Activated naive CD4-positive, alpha-beta T cell treated with anti-CD3 and anti-CD28 coated beads, Interleukin-2, amount 50 U/mL, for 24 hours (primary cell): Measurements from ENCODE around the gene SKAP1.
"Not testable (repeated sequence)": the region's sequence is repeated elsewhere in the genome, so short reads cannot be mapped to it uniquely, and the experiment has no call there.

ENCODE experiments used
- H3K27ac Mint-ChIP-seq: one replicate; pipeline ENCODE4 v1.8.0; 2021; ENCODE audit warnings: mild to moderate bottlenecking, mixed read lengths
- H3K27me3 Mint-ChIP-seq: one replicate; pipeline ENCODE4 v1.8.0; 2021; ENCODE audit warnings: mixed read lengths
- H3K36me3 Mint-ChIP-seq: one replicate; pipeline ENCODE4 v1.8.0; 2021; ENCODE audit warnings: mixed read lengths
- H3K4me1 Mint-ChIP-seq: one replicate; pipeline ENCODE4 v1.8.0; 2021; ENCODE audit warnings: mixed read lengths
- H3K4me3 Mint-ChIP-seq: one replicate; pipeline ENCODE4 v1.8.0; 2021; ENCODE audit warnings: mild to moderate bottlenecking, mixed read lengths
- H3K9me3 Mint-ChIP-seq: one replicate; pipeline ENCODE4 v1.8.0; 2021; ENCODE audit warnings: mixed read lengths

Gene SKAP1

GRCh38 chr17:48374650-48375230 lies 55.3 kb downstream of the SKAP1 start:
- Mint-ChIP-seq H3K4me1 (peaks cover 43% of the 10 kb centered on the region), H3K27ac (no peak overlapping the region)

GRCh38 chr17:48373883-48374282 lies 56.1 kb downstream of the SKAP1 start:
- H3K27ac Mint-ChIP-seq, result no peak overlapping the region
- H3K4me1 Mint-ChIP-seq, result peaks cover 46% of the 10 kb centered on the region
- no peaks in the 10 kb centered on the region for H3K27me3 Mint-ChIP-seq
- H3K9me3 Mint-ChIP-seq, result no peaks in the 10 kb centered on the region
- H3K4me3 Mint-ChIP-seq, result no peak overlapping the region
- H3K36me3 Mint-ChIP-seq, result peaks cover 10% of the 10 kb centered on the region

More at GRCh38 chr17:48374650-48375230, 55.3 kb downstream of the SKAP1 start:
- Mint-ChIP-seq H3K4me3 (no peak overlapping the region), H3K36me3 (peaks cover 10% of the 10 kb centered on the region), H3K9me3 (no peaks in the 10 kb centered on the region), H3K27me3 (no peaks in the 10 kb centered on the region)

DNA sequence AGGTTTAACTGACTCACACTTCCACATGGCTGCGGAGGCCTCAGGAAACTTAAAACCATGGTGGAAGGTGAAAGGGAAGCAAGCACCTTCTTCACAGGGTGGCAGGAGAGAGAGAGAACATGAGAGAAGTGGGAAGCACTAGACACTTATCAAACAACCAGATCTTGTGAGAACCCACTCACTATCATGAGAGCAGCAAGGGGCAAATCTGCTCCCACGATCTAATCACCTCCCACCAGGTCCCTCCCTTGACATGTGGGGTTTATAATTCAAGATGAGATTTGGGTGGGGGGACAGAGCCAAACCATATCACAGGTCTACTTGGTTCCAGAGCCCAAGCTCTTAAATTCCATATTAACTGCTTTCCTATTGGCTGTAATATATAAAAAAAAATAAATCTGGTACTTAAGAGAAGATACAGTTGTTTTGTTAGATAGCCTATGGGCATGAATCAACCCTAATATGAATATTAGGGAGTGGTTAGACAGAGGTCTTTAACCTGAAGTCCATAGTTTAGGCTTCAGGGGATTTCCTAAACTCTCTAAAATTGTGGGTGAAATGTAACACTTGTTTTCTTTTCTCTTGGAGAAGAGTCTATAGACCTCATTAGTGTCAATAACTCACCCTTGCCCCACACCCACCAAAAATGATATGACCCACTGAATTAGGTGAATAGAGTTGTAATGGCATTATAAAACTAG lies 56.7 kb downstream of the SKAP1 start:
- Mint-ChIP-seq H3K27ac (peak overlapping the region; percentile 76), H3K9me3 (no peaks in the 10 kb centered on the region), H3K27me3 (no peaks in the 10 kb centered on the region), H3K4me3 (peak overlapping the region; percentile 16), H3K4me1 (peaks cover 51% of the 10 kb centered on the region), H3K36me3 (peaks cover 10% of the 10 kb centered on the region)

- H3K9me3 Mint-ChIP-seq, H3K27me3 Mint-ChIP-seq, H3K4me3 Mint-ChIP-seq: not testable (repeated sequence)
- peaks cover 19% of the 10 kb centered on the region for H3K36me3 Mint-ChIP-seq
- peak overlapping the region; percentile 23 for H3K27ac Mint-ChIP-seq
- H3K4me1 Mint-ChIP-seq, result peaks cover 63% of the 10 kb centered on the region
Measured at GRCh38 chr17:48368967-48369366, 61.0 kb downstream of the SKAP1 start.

GRCh38 chr17:48368352-48368908 lies 61.6 kb downstream of the SKAP1 start:
- no peaks in the 10 kb centered on the region for H3K27me3 Mint-ChIP-seq
- no peaks in the 10 kb centered on the region for H3K9me3 Mint-ChIP-seq
- H3K4me3 Mint-ChIP-seq, result no peak overlapping the region
- peak overlapping the region; percentile 42 for H3K27ac Mint-ChIP-seq
- H3K4me1 Mint-ChIP-seq, result peaks cover 58% of the 10 kb centered on the region
- H3K36me3 Mint-ChIP-seq, result peaks cover 19% of the 10 kb centered on the region

GRCh38 chr17:48363161-48363560 lies 66.9 kb downstream of the SKAP1 start:
- Mint-ChIP-seq H3K36me3 (peaks cover 12% of the 10 kb centered on the region), H3K27ac (no peak overlapping the region), H3K9me3 (no peaks in the 10 kb centered on the region), H3K27me3 (no peaks in the 10 kb centered on the region), H3K4me1 (peaks cover 48% of the 10 kb centered on the region), H3K4me3 (no peak overlapping the region)

GRCh38 chr17:48360861-48361633 lies 69.0 kb downstream of the SKAP1 start:
- not testable (repeated sequence) for H3K9me3 Mint-ChIP-seq, H3K27me3 Mint-ChIP-seq, H3K36me3 Mint-ChIP-seq, H3K4me3 Mint-ChIP-seq, H3K27ac Mint-ChIP-seq
- H3K4me1 Mint-ChIP-seq, result peaks cover 36% of the 10 kb centered on the region

- H3K27ac Mint-ChIP-seq, result no peak overlapping the region
- no peaks in the 10 kb centered on the region for H3K9me3 Mint-ChIP-seq
- H3K4me3 Mint-ChIP-seq, result no peak overlapping the region
- H3K27me3 Mint-ChIP-seq, result no peaks in the 10 kb centered on the region
- H3K36me3 Mint-ChIP-seq, result peaks cover 2% of the 10 kb centered on the region
- peaks cover 35% of the 10 kb centered on the region for H3K4me1 Mint-ChIP-seq
Measured at GRCh38 chr17:48357779-48358602, 72.0 kb downstream of the SKAP1 start.

- Mint-ChIP-seq H3K27ac (peak overlapping the region; percentile 12), H3K4me1 (peaks cover 37% of the 10 kb centered on the region), H3K27me3 (no peaks in the 10 kb centered on the region), H3K4me3 (no peak overlapping the region), H3K9me3 (no peaks in the 10 kb centered on the region), H3K36me3 (no peaks in the 10 kb centered on the region)
Measured at GRCh38 chr17:48356866-48357265, 73.1 kb downstream of the SKAP1 start.

DNA sequence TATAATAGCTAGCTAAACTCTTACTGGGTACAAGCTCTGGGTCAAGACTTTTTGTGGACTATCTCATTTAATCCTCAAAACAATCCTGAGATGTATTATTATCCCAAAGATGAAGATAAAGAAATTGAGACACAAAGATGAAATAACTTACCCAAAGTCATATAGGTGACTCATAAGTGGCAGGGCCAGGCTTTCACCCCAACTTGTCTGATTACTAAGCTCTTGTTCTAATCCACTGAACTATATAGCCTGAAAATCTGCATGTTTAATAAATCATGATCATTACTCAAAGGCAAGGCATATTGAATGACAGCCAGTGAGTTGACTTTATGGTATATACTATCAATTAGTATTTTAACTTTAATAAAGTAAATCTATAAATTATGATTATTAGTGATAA lies 77.4 kb downstream of the SKAP1 start:
- Mint-ChIP-seq H3K9me3 (no peaks in the 10 kb centered on the region), H3K4me3 (no peak overlapping the region), H3K27me3 (no peaks in the 10 kb centered on the region), H3K4me1 (peaks cover 20% of the 10 kb centered on the region), H3K27ac (no peak overlapping the region), H3K36me3 (peaks cover 6% of the 10 kb centered on the region)

- H3K4me1 Mint-ChIP-seq, result peaks cover 22% of the 10 kb centered on the region
- H3K36me3 Mint-ChIP-seq, result peaks cover 6% of the 10 kb centered on the region
- H3K27ac Mint-ChIP-seq, result no peak overlapping the region
- no peaks in the 10 kb centered on the region for H3K27me3 Mint-ChIP-seq
- H3K4me3 Mint-ChIP-seq, result no peak overlapping the region
- H3K9me3 Mint-ChIP-seq, result no peaks in the 10 kb centered on the region
Measured at GRCh38 chr17:48351911-48352332, 78.1 kb downstream of the SKAP1 start.

- peak overlapping the region; percentile 23 for H3K27ac Mint-ChIP-seq
- no peak overlapping the region for H3K4me3 Mint-ChIP-seq
- H3K4me1 Mint-ChIP-seq, result peaks cover 24% of the 10 kb centered on the region
- no peaks in the 10 kb centered on the region for H3K27me3 Mint-ChIP-seq
- H3K9me3 Mint-ChIP-seq, result no peaks in the 10 kb centered on the region
- H3K36me3 Mint-ChIP-seq, result peaks cover 12% of the 10 kb centered on the region
Measured at GRCh38 chr17:48348352-48348751, 81.7 kb downstream of the SKAP1 start.

DNA sequence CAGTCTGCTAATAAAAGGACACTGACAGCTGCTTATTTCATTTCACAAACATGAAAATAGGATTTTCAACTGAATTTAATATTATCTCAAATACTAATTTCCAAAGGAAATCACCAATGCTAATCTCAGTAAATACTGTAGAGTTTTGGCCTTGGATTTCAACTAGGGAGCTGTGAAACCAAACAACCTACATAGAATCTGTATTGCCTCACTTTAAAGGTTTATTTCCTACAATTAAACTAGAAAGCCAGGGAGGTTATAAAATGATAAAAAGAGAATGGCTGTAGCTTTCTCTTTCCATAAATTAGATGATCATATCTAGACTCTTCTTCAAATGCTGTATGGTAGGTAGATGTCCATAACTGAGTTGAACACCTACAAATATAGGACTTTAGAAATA lies 82.8 kb downstream of the SKAP1 start:
- no peak overlapping the region for H3K27ac Mint-ChIP-seq
- H3K9me3 Mint-ChIP-seq, result no peaks in the 10 kb centered on the region
- H3K4me1 Mint-ChIP-seq, result peaks cover 21% of the 10 kb centered on the region
- peaks cover 15% of the 10 kb centered on the region for H3K36me3 Mint-ChIP-seq
- no peaks in the 10 kb centered on the region for H3K27me3 Mint-ChIP-seq
- no peak overlapping the region for H3K4me3 Mint-ChIP-seq

DNA sequence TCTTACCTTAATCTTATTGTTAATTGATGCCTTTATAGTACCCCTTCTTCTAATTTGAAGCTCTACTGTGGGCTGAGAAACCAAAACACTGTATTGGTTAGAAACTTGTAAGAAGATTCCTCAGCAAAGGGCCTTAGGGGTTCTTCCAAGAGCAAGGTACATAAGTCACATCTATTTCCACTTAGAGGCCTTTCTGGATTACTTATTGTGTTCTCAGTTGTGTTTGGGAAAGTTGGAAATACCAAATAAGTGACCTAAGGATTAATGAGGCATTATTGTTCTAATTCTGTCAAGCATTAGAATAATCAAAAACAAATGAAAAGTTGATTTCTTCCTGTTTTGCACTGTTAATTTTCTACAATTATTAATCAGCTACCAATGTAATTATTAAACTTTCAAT lies 85.8 kb downstream of the SKAP1 start:
- peaks cover 16% of the 10 kb centered on the region for H3K36me3 Mint-ChIP-seq
- no peak overlapping the region for H3K27ac Mint-ChIP-seq
- H3K4me3 Mint-ChIP-seq, result no peak overlapping the region
- peaks cover 26% of the 10 kb centered on the region for H3K4me1 Mint-ChIP-seq
- H3K9me3 Mint-ChIP-seq, result no peaks in the 10 kb centered on the region
- no peaks in the 10 kb centered on the region for H3K27me3 Mint-ChIP-seq

- no peak overlapping the region for H3K4me3 Mint-ChIP-seq
- peaks cover 31% of the 10 kb centered on the region for H3K4me1 Mint-ChIP-seq
- no peaks in the 10 kb centered on the region for H3K27me3 Mint-ChIP-seq
- H3K36me3 Mint-ChIP-seq, result peaks cover 10% of the 10 kb centered on the region
- no peak overlapping the region for H3K27ac Mint-ChIP-seq
- no peaks in the 10 kb centered on the region for H3K9me3 Mint-ChIP-seq
Measured at GRCh38 chr17:48340916-48341315, 89.1 kb downstream of the SKAP1 start.
